Measurements from ENCODE around the gene RPL29. TPM values are rescaled to one million over a fixed set of nuclear protein-coding genes. Genes with fewer than 3 reads are reported as not detected.

RPL29 gene
- total RNA-seq, 1 experiment from 2014 or later = 696 TPM

- in situ Hi-C loops (cut with HindIII; ENCODE audit: low pct_unique_long_range_greater_than_20kb, low sequenced_read_pairs) = no loop called here
- no peak overlapping the region for H3K4me3 ChIP-seq (ENCODE audit: low read depth in 2 of 2, low read length in 2 of 2)
Observed at GRCh38 chr3:52015438-52016228, 19.9 kb upstream of the RPL29 start.

DNA sequence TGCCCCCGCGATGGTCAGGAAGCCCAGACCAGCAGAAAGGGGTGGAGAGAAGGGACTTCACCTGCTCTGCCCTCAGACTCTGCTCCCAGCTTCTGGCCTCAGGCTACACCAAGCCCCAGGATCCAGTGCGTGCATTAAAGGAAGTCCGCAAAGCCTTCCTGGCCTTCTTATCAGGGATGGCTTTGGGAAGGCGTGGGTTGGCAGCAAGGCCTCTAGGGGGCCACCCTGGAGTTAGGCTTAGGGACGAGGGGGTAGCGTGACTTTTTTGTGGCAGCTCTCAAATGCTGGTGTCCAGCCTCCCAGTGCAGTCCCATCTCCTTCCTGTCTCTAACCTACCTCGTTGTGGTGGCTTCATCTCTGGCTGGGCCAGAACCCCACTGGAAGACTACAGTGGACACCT, 18.9 kb upstream of the RPL29 start:
- Histone ChIP-seq H3K27ac (ENCODE audit: low read length) (no peak overlapping the region), H3K36me3 (ENCODE audit: control insufficient read depth, insufficient read depth, low read length) (no peaks in the 10 kb centered on the region), H3K4me3 (ENCODE audit: low read depth in 2 of 2, low read length in 2 of 2) (no peak overlapping the region), H3K9me3 (ENCODE audit: control insufficient read depth, insufficient read depth, low read depth, low read length) (no peaks in the 10 kb centered on the region), H3K4me1 (ENCODE audit: control insufficient read depth, insufficient read depth, low read length) (no peaks in the 10 kb centered on the region), H3K27me3 (ENCODE audit: control insufficient read depth, insufficient read depth, low read length) (no peaks in the 10 kb centered on the region)
- ChIA-PET CTCF (interaction anchor here (1.1 kb wide), 1 partner anchor 26 kb away, joined by 3 read pairs; no protein-coding TSS in a partner anchor), POLR2A (no interaction called here)
- intact Hi-C loops (cut with micrococcal nuclease; ENCODE audit: unreplicated experiment) (no loop called here), in situ Hi-C loops (cut with HindIII; ENCODE audit: low pct_unique_long_range_greater_than_20kb, low sequenced_read_pairs) (no loop called here)
- TF ChIP-seq POLR2AphosphoS5 (IDR thresholded peaks at IDR 0.05; ENCODE audit: low read depth, low read length) (no peak), CTCF (IDR thresholded peaks at IDR 0.05) (no peak), SIN3A (IDR thresholded peaks at IDR 0.05; ENCODE audit: borderline replicate concordance, insufficient read depth, low read depth, low read length) (no peak), REST (IDR thresholded peaks at IDR 0.05; ENCODE audit: insufficient read depth in 1 of 2, low read depth in 2 of 2, low read length in 1 of 2) (no peak), TCF7L2 (IDR thresholded peaks at IDR 0.05; ENCODE audit: low read depth, low read length) (no peak)
- no TSS peak for BruUV-seq (replicated peaks)
- DNase-seq (ENCODE audit: low read depth, low spot score) (no peak), ATAC-seq (no peak)

More at GRCh38 chr3:52015438-52016228, 19.9 kb upstream of the RPL29 start:
- intact Hi-C loops (cut with micrococcal nuclease; ENCODE audit: unreplicated experiment) = no loop called here
- ATAC-seq = no peak
- Histone ChIP-seq H3K9me3 (ENCODE audit: control insufficient read depth, insufficient read depth, low read depth, low read length) (no peaks in the 10 kb centered on the region), H3K4me1 (ENCODE audit: control insufficient read depth, insufficient read depth, low read length) (no peaks in the 10 kb centered on the region), H3K27ac (ENCODE audit: low read length) (no peak overlapping the region), H3K36me3 (ENCODE audit: control insufficient read depth, insufficient read depth, low read length) (no peaks in the 10 kb centered on the region), H3K27me3 (ENCODE audit: control insufficient read depth, insufficient read depth, low read length) (no peaks in the 10 kb centered on the region)
- no TSS peak for BruUV-seq (replicated peaks)
- TF ChIP-seq SIN3A (IDR thresholded peaks at IDR 0.05; ENCODE audit: borderline replicate concordance, insufficient read depth, low read depth, low read length) (no peak), REST (IDR thresholded peaks at IDR 0.05; ENCODE audit: insufficient read depth in 1 of 2, low read depth in 2 of 2, low read length in 1 of 2) (no peak), CTCF (IDR thresholded peaks at IDR 0.05) (no peak), TCF7L2 (IDR thresholded peaks at IDR 0.05; ENCODE audit: low read depth, low read length) (no peak), POLR2AphosphoS5 (IDR thresholded peaks at IDR 0.05; ENCODE audit: low read depth, low read length) (no peak)
- POLR2A ChIA-PET = interaction anchor here (0.6 kb wide), 1 partner anchor 102 kb away, joined by 4 read pairs; no protein-coding TSS in a partner anchor
- CTCF ChIA-PET = no interaction called here
- no peak for DNase-seq (ENCODE audit: low read depth, low spot score)

Measured in Panc1 (cell line).